ENCODE results near the gene PRTN3. TPM values are rescaled to one million over a fixed set of nuclear protein-coding genes. Genes with fewer than 3 reads are reported as not detected.

The PRTN3 gene
- total and polyA plus RNA-seq, 2 experiments from 2014 or later, result not detected

DNA sequence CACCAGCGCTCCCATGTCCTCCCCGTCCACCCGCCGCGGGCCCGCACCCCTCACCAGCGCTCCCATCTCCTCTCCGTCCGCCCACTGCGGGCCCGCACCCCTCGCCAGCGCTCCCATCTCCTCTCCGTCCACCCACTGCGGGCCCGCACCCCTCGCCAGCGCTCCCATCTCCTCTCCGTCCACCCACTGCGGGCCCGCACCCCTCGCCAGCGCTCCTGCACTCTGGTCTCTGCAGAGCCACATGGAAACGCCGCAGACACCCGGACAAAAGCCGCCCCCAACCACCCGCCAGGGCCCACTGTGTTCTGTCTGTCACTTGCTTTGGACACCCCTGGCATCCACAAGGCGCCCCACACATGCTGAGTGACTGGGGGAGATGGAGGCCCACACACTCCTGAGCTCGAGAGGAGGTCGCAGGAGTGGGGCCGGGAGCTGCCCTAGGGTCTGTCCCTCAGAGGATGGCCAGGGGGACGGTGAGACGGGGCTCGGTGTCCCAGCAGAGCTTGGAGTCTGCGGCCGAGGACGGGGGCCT lies 26.0 kb downstream of the PRTN3 start:
- H3K4me2 ChIP-seq, result no peak overlapping the region
- no peaks in the 10 kb centered on the region for H3K9me2 ChIP-seq (replicated peaks; ENCODE audit: insufficient read depth)
- TF ChIP-seq EZH2phosphoT487 (IDR thresholded peaks at IDR 0.05; ENCODE audit: low read depth, severe bottlenecking, unreplicated experiment) (no peak), EZH2 (IDR thresholded peaks at IDR 0.05; ENCODE audit: borderline replicate concordance) (no peak)
- TF ChIP-seq, protein P1, sequence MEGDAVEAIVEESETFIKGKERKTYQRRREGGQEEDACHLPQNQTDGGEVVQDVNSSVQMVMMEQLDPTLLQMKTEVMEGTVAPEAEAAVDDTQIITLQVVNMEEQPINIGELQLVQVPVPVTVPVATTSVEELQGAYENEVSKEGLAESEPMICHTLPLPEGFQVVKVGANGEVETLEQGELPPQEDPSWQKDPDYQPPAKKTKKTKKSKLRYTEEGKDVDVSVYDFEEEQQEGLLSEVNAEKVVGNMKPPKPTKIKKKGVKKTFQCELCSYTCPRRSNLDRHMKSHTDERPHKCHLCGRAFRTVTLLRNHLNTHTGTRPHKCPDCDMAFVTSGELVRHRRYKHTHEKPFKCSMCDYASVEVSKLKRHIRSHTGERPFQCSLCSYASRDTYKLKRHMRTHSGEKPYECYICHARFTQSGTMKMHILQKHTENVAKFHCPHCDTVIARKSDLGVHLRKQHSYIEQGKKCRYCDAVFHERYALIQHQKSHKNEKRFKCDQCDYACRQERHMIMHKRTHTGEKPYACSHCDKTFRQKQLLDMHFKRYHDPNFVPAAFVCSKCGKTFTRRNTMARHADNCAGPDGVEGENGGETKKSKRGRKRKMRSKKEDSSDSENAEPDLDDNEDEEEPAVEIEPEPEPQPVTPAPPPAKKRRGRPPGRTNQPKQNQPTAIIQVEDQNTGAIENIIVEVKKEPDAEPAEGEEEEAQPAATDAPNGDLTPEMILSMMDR (IDR thresholded peaks at IDR 0.05; ENCODE audit: poor library complexity), result no peak
- H3K9me3 ChIP-seq (ENCODE audit: low read depth), result no peaks in the 10 kb centered on the region
- H3K27me3 ChIP-seq, result no peaks in the 10 kb centered on the region
- H3K36me3 ChIP-seq (replicated peaks; ENCODE audit: insufficient read depth, low read depth), result no peaks in the 10 kb centered on the region
- no peaks in the 10 kb centered on the region for H4K20me1 ChIP-seq (ENCODE audit: insufficient read depth, poor library complexity, severe bottlenecking)
- no peak overlapping the region for H3K27ac ChIP-seq
- H3K4me1 ChIP-seq (ENCODE audit: insufficient read depth), result no peaks in the 10 kb centered on the region
- no peak overlapping the region for H2AFZ ChIP-seq
- DNase-seq (ENCODE audit: low spot score), result no peak
- H3K79me2 ChIP-seq, result no peaks in the 10 kb centered on the region
- H3K4me3 ChIP-seq, result no peak overlapping the region
- 92% methylated on average over 17 of the region's 38 CpGs for WGBS (ENCODE audit: low lambda C conversion rate, missing lambda C conversion rate)

DNA sequence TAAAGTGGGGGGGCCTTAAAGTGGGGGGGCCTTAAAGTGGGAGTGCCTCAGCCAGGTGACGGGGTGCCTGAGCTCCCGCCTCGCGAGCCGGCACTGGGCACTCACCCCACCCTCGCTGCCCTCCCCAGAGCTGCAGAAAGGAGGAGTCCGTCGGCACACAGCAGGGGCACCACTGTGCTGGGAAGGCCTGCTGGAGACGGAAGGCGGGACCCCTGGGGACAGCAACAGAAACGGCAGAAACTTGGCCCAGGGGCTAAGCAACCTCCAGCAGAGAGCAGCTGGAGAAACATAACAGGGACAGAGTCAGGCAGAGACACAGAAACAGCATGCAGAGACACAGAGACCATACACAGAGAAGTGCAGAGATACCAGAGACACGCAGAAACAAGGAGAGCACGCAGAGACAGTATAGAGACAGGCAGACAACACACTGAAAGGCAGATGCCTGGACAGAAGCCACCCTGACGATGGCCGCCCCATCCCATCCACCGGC lies 26.5 kb downstream of the PRTN3 start:
- H3K9me3 ChIP-seq (ENCODE audit: low read depth), result no peaks in the 10 kb centered on the region
- H3K79me2 ChIP-seq, result no peaks in the 10 kb centered on the region
- no peak overlapping the region for H3K27ac ChIP-seq
- H3K36me3 ChIP-seq (replicated peaks; ENCODE audit: insufficient read depth, low read depth), result no peaks in the 10 kb centered on the region
- H3K27me3 ChIP-seq, result no peaks in the 10 kb centered on the region
- no peaks in the 10 kb centered on the region for H3K4me1 ChIP-seq (ENCODE audit: insufficient read depth)
- H3K9me2 ChIP-seq (replicated peaks; ENCODE audit: insufficient read depth), result no peaks in the 10 kb centered on the region
- no peak overlapping the region for H3K4me2 ChIP-seq
- WGBS (ENCODE audit: low lambda C conversion rate, missing lambda C conversion rate), result 77% methylated on average over 14 of the region's 16 CpGs
- H3K4me3 ChIP-seq, result no peak overlapping the region
- DNase-seq (ENCODE audit: low spot score), result no peak
- no peaks in the 10 kb centered on the region for H4K20me1 ChIP-seq (ENCODE audit: insufficient read depth, poor library complexity, severe bottlenecking)
- no peak for TF ChIP-seq EZH2phosphoT487 (IDR thresholded peaks at IDR 0.05; ENCODE audit: low read depth, severe bottlenecking, unreplicated experiment)
- TF ChIP-seq, protein P1 (IDR thresholded peaks at IDR 0.05; ENCODE audit: poor library complexity), result no peak
- TF ChIP-seq EZH2 (IDR thresholded peaks at IDR 0.05; ENCODE audit: borderline replicate concordance), result no peak
- H2AFZ ChIP-seq, result no peak overlapping the region

DNA sequence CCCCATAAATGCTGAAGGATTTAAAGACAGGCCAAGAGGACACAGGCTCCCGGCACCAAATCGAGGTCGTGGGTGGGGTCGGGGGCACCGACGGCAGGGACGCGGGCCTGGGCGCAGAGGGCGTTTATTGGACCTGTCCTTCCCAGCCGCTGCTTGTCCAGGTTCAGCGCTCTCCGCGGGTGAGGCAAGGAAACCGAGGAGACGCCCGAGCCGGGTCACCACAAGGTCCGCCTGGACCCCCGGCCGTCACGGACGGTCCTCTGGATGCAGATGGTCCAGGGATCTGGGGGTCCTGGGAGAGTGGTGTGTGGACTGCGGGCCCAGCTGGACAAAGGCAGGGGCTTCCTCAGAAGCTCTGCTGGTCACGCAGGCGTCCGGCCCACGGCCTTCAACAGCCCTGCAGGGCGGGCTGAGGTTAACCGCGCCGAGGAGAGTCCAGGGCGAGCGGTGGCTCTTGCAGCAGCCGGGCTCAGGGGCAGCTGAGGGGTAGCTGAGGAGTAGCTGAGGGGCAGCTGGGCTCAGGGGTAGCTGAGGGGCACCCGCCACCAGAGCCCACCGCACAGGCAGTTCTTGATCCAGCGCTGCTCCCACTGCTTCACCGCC lies 27.2 kb downstream of the PRTN3 start:
- Histone ChIP-seq H3K4me3 (no peak overlapping the region), H4K20me1 (ENCODE audit: insufficient read depth, poor library complexity, severe bottlenecking) (no peaks in the 10 kb centered on the region), H3K4me1 (ENCODE audit: insufficient read depth) (no peaks in the 10 kb centered on the region), H3K9me3 (ENCODE audit: low read depth) (no peaks in the 10 kb centered on the region), H3K27me3 (no peaks in the 10 kb centered on the region), H3K36me3 (replicated peaks; ENCODE audit: insufficient read depth, low read depth) (no peaks in the 10 kb centered on the region), H3K4me2 (no peak overlapping the region), H3K27ac (no peak overlapping the region), H2AFZ (no peak overlapping the region), H3K9me2 (replicated peaks; ENCODE audit: insufficient read depth) (no peaks in the 10 kb centered on the region), H3K79me2 (no peaks in the 10 kb centered on the region)
- TF ChIP-seq, protein P1 (IDR thresholded peaks at IDR 0.05; ENCODE audit: poor library complexity), result no peak
- TF ChIP-seq EZH2phosphoT487 (IDR thresholded peaks at IDR 0.05; ENCODE audit: low read depth, severe bottlenecking, unreplicated experiment) (no peak), EZH2 (IDR thresholded peaks at IDR 0.05; ENCODE audit: borderline replicate concordance) (no peak)
- WGBS (ENCODE audit: low lambda C conversion rate, missing lambda C conversion rate), result 97% methylated on average over 34 of the region's 39 CpGs
- no peak for DNase-seq (ENCODE audit: low spot score)

Measured in hepatocyte (in vitro differentiated cells).